Raji (cell line): ENCODE data around the gene ANKRD13A.

Experiments used
- POLR2A ChIP-seq: IDR thresholded peaks from 2 replicates; pipeline ENCODE4 v1.6.1; 2011; ENCODE audit warnings: low read depth, low read length, control low read depth; ENCODE audit not compliant: insufficient read depth

Gene ANKRD13A

DNA sequence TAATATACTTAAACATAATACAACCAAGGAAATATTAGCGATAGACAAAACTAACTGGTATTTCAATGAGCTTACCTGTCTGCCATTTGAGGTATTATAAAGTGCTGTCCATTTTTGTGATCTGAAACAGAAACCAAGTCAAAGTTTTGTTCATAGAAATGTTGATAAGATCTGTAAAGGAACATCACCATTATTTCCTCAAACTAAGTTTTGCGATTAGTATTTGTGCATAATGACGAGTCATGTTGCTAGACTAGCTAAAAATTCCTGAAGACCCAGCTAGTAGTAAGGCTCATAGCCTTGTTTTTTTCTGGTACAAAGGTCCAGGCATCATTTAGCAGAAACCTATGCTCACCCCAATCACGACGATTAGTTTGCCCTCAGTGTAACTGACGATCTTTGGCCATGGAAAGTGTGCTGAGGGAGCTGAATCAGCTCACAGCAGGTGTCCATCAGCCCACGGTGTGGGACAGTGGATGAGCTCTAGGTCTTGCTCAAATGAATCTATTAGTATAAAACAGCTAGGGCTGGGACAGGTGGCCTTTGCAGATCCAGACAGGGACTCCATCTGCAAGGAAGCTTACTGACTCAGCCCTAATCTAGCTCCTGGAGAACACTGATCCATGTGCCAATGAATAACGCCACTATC is 31.7 kb upstream of the ANKRD13A start:
- TF ChIP-seq POLR2A = no peak

DNA sequence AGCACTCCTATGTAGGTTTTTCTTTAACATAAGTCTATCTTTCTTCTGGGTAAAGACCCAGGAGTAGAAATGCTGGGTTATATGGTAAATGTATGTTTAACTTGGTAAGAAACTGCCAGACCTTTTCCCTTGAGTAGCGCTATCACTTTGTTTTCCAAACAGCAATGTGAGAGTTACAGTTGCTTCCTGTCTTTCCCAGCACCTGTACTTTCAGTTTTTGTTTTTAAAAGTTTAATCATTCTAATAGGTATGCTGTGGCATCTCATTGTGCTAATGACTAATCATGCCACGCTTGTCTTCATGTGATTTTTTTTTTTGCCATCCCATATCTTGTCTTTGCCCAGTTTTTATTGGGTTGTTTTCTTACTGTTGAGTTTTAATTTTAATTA is 31.2 kb upstream of the ANKRD13A start:
- no peak for TF ChIP-seq POLR2A

DNA sequence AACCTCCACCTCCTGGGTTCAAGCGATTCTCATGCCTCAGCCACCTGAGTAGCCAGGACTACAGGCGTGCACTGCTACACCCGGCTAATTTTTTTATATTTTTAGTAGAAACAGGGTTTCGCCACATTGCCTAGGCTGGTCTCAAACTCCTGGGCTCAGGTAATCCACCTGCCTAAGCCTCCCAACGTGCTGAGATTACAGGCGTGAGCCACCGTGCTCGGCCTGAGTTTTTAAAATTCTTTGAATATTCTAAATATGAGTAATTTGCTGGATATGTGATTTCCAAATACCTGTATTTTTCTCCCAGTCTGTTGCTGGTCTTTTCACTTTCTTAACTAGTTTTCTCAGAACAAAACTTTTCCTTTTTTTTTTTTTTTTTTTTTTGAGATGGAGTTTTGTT is 30.4 kb upstream of the ANKRD13A start:
- no peak for TF ChIP-seq POLR2A

- TF ChIP-seq POLR2A = no peak
Measured at GRCh38 chr12:109972821-109973220, 26.4 kb upstream of the ANKRD13A start.

DNA sequence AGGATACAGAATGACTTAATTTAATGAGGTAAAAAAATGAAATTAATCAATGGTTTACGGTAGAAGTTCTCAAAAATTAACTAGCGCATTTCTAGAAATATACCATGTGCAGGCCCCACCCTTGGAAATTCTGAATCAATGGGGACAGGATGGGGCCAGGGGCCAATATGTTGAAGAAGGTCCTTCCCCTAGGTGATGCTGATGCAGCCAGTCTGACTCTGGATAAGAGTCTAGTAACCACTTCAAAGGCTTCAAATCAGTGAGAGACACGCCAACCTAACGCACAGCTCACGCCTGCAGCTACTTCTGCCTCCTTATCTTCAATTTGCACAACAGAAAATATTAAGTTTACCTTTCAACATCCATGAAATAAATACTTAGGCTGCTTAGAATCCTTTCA is 17.9 kb upstream of the ANKRD13A start:
- TF ChIP-seq POLR2A = no peak

DNA sequence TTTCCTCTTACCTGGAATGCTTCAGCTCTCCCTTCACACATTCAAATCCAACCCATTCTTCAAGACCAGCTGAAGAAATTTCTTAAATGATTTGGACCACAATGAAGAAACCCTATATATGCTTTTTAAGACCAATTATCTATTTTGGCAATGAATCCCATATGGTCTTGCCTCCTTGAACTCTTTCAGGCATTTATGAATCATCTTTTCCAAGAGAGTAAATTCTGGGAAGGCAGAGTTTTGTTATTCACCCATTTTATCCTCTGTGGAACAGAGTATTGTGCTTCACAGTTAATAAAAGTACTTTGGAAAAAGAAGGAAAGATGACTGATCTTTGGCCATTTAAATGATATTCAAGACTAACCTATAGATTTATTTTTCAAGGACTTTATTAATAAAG is 17.0 kb upstream of the ANKRD13A start:
- TF ChIP-seq POLR2A = no peak

DNA sequence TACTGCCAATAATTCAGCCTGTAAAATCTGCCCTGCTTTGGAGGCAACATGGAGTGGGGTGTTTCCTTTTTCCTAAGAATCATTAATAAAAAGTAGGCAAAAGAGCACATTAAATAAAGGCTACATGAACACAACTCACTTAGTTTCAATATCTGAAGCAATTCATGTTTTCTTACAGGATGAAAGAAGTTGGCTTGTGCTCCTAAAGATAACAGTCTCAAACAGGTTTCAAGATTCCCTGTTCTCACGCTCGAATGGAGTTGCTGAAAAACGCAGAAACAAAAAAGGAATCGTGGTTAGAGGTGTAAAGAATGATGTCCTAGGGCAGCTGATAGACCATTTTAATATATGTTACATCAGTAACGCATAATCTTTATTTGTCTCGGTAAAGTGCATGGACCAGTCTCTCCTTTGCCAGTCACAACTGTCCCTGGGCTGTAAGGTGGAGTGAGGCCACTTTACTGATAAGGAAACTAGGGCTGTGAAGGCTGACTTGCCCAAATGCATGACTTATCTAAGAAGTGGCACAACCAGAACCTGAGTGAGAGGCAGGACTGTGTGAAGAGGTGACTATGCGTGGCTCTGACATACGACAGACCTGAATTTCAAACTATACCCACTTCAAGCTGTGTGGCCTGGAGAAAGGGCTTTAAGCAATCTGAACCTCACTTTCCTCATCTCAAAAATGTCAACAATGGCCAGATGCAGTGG is 15.6 kb upstream of the ANKRD13A start:
- TF ChIP-seq POLR2A = no peak

GRCh38 chr12:109987615-109988014 is 11.6 kb upstream of the ANKRD13A start:
- TF ChIP-seq POLR2A = no peak

GRCh38 chr12:109988274-109988673 is 11.0 kb upstream of the ANKRD13A start:
- no peak for TF ChIP-seq POLR2A

- TF ChIP-seq POLR2A = no peak
Measured at GRCh38 chr12:109988903-109989302, 10.3 kb upstream of the ANKRD13A start.

- no peak for TF ChIP-seq POLR2A
Measured at GRCh38 chr12:109989380-109989779, 9.8 kb upstream of the ANKRD13A start.

GRCh38 chr12:109991586-109991985 is 7.6 kb upstream of the ANKRD13A start:
- no peak for TF ChIP-seq POLR2A

DNA sequence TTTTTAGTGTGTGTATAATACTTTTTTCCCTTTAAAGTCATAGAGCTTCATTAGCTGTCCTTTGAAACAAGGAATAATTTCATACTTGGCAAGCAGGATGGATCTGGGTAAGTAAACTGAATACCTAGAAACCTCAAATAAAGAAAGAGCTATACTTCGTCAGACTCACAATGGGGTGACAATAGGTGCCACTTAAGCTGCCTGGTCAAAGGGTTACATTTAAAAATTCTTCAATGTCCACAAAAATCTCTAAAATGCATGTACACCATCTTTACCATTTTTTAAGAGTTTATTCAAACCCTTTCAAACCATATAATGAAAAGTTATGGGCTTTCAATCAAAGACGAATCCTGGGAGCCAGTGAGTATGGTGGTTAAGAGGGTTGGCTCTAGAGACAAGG is 6.1 kb upstream of the ANKRD13A start:
- TF ChIP-seq POLR2A = no peak

- TF ChIP-seq POLR2A = no peak
Measured at GRCh38 chr12:109994401-109995175, 4.6 kb upstream of the ANKRD13A start.

DNA sequence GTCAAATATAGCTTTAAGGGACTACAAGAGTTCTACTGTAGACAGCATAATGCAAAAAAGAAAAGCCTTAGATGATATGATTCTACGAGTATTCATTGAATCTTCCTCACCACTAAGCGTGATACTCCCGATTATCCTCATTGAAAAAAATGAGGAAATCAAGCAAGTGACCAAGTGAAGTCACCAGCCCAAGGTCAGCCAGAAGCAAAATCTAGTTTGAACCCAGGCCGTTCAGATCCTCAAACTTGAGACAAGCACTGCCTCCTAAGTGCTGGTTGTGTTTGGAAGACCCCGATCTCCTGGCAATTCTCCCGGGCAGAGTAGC is 3.9 kb upstream of the ANKRD13A start:
- no peak for TF ChIP-seq POLR2A
